Measurements from ENCODE around the gene CNKSR2. TPM values are rescaled to one million over a fixed set of nuclear protein-coding genes. Genes with fewer than 3 reads are reported as not detected.

The CNKSR2 gene
- total and polyA plus RNA-seq, 9 donors = 0.35 to 20.6 (median 2.3) TPM

- Histone ChIP-seq H3K9me3 (no peaks in the 10 kb centered on the region), H3K27ac (no peak overlapping the region), H3K36me3 (no peaks in the 10 kb centered on the region), H3K4me3 (no peak overlapping the region), H3K27me3 (no peaks in the 10 kb centered on the region), H3K4me1 (ENCODE audit: insufficient read depth) (no peaks in the 10 kb centered on the region)
- no peak for DNase-seq
- 64 to 75% (median 68%) methylated on average over 1 of the region's 1 CpG for WGBS, 3 donors
- no peak for TF ChIP-seq CTCF (IDR thresholded peaks at IDR 0.05)
- TF ChIP-seq POLR2A (IDR thresholded peaks at IDR 0.05) = no peak
- TF ChIP-seq EP300 (IDR thresholded peaks at IDR 0.05) = no peak
- intact Hi-C loops (cut with DNase I) = no loop called here
These were observed 26.3 kb downstream of the CNKSR2 start for GRCh38 chrX:21400408-21401121.

- Histone ChIP-seq H3K9me3 (no peaks in the 10 kb centered on the region), H3K4me3 (no peak overlapping the region), H3K27ac (no peak overlapping the region), H3K36me3 (no peaks in the 10 kb centered on the region), H3K27me3 (no peaks in the 10 kb centered on the region), H3K4me1 (ENCODE audit: insufficient read depth) (no peaks in the 10 kb centered on the region)
- intact Hi-C loops (cut with DNase I) = no loop called here
- TF ChIP-seq EP300 (IDR thresholded peaks at IDR 0.05) = no peak
- no peak for TF ChIP-seq POLR2A (IDR thresholded peaks at IDR 0.05)
- TF ChIP-seq CTCF (IDR thresholded peaks at IDR 0.05) = no peak
- WGBS, 3 donors = 14 to 28% (median 24%) methylated on average over 2 of the region's 2 CpGs
- no peak for DNase-seq
These were observed 34.1 kb downstream of the CNKSR2 start for GRCh38 chrX:21408307-21408706.

GRCh38 chrX:21408788-21409187, 34.6 kb downstream of the CNKSR2 start:
- 29 to 47% (median 34%) methylated on average over 1 of the region's 1 CpG for WGBS, 3 donors
- Histone ChIP-seq H3K4me1 (ENCODE audit: insufficient read depth) (no peaks in the 10 kb centered on the region), H3K9me3 (no peaks in the 10 kb centered on the region), H3K27ac (no peak overlapping the region), H3K4me3 (no peak overlapping the region), H3K36me3 (no peaks in the 10 kb centered on the region), H3K27me3 (no peaks in the 10 kb centered on the region)
- intact Hi-C loops (cut with DNase I) = no loop called here
- no peak for DNase-seq
- TF ChIP-seq POLR2A (IDR thresholded peaks at IDR 0.05) (no peak), EP300 (IDR thresholded peaks at IDR 0.05) (no peak), CTCF (IDR thresholded peaks at IDR 0.05) (no peak)

- Histone ChIP-seq H3K36me3 (no peaks in the 10 kb centered on the region), H3K4me1 (ENCODE audit: insufficient read depth) (no peaks in the 10 kb centered on the region), H3K27ac (no peak overlapping the region), H3K9me3 (no peaks in the 10 kb centered on the region), H3K4me3 (no peak overlapping the region), H3K27me3 (no peaks in the 10 kb centered on the region)
- TF ChIP-seq POLR2A (IDR thresholded peaks at IDR 0.05) (no peak), EP300 (IDR thresholded peaks at IDR 0.05) (no peak), CTCF (IDR thresholded peaks at IDR 0.05) (no peak)
- no peak for DNase-seq
- intact Hi-C loops (cut with DNase I) = no loop called here
- WGBS, 3 donors = 33 to 43% (median 38%) methylated on average over 3 of the region's 3 CpGs
These were observed 37.8 kb downstream of the CNKSR2 start for GRCh38 chrX:21412029-21412428.

Measured in ovary (tissue), 9 donors.